NB4 (cell line): ENCODE results near the gene SERPINB12.

Source experiments
- CTCF ChIP-seq: IDR thresholded peaks from one replicate; pipeline ENCODE4 v1.5.1; 2012; ENCODE audit warnings: low read depth, low read length
- MAX ChIP-seq: IDR thresholded peaks from 2 replicates; pipeline ENCODE4 v1.6.1; 2011; ENCODE audit warnings: low read depth, low read length

GRCh38 chr18:63514326-63514725 is 27.8 kb upstream of the SERPINB12 start:
- TF ChIP-seq CTCF (no peak), MAX (no peak)
